ENCODE measurements around the gene CAMK2G. TPM values are rescaled to one million over a fixed set of nuclear protein-coding genes. Genes with fewer than 3 reads are reported as not detected.
A peak's percentile ranks its signal among the peaks of the same experiment; 100 is the strongest.

The CAMK2G gene
- polyA plus RNA-seq, 1 of the 3 experiments (the other 2 are of a cell fraction) = 41.4 TPM

- Histone ChIP-seq H3K36me3 (replicated peaks in 1 of 2; ENCODE audit: control insufficient read depth in 1 of 2, insufficient read depth in 2 of 2, low read length in 1 of 2) (no peaks in the 10 kb centered on the region), H3K4me3 (ENCODE audit: low read depth in 2 of 2, low read length in 1 of 2) (no peak overlapping the region), H3K27me3 (ENCODE audit: insufficient read depth) (no peaks in the 10 kb centered on the region), H3K27ac (ENCODE audit: low read depth in 2 of 2, low read length in 1 of 2) (peak overlapping the region in 1 of 2 experiments; percentile 41; a peak in 2 of 4 replicates), H3F3A (replicated peaks; ENCODE audit: insufficient read depth) (peaks cover 21% of the 10 kb centered on the region), H3K79me2 (ENCODE audit: insufficient read depth) (no peaks in the 10 kb centered on the region), H4K20me1 (ENCODE audit: insufficient read depth) (no peaks in the 10 kb centered on the region), H3K4me2 (no peak overlapping the region), H3K9me3 (no peaks in the 10 kb centered on the region), H3K9me2 (no peaks in the 10 kb centered on the region), H2AFZ (ENCODE audit: low read depth) (no peak overlapping the region), H3K4me1 (ENCODE audit: control insufficient read depth in 1 of 2, insufficient read depth in 2 of 2, low read depth in 1 of 2, low read length in 1 of 2) (peaks cover 0 to 8% of the 10 kb centered on the region in 2 experiments; a peak in 1 of 4 replicates), H3K9ac (no peak overlapping the region)
- 90% methylated on average over 5 of the region's 5 CpGs for WGBS (ENCODE audit: low lambda C conversion rate)
- ChIA-PET POLR2A (no interaction called here), CTCF (interaction anchor here (1.2 to 26.9 kb wide), 5 partner anchors 13 to 52 kb away, joined by 4 to 472 read pairs (median 5); no protein-coding TSS in a partner anchor)
- DNase-seq = no peak
- TF ChIP-seq, protein P1, sequence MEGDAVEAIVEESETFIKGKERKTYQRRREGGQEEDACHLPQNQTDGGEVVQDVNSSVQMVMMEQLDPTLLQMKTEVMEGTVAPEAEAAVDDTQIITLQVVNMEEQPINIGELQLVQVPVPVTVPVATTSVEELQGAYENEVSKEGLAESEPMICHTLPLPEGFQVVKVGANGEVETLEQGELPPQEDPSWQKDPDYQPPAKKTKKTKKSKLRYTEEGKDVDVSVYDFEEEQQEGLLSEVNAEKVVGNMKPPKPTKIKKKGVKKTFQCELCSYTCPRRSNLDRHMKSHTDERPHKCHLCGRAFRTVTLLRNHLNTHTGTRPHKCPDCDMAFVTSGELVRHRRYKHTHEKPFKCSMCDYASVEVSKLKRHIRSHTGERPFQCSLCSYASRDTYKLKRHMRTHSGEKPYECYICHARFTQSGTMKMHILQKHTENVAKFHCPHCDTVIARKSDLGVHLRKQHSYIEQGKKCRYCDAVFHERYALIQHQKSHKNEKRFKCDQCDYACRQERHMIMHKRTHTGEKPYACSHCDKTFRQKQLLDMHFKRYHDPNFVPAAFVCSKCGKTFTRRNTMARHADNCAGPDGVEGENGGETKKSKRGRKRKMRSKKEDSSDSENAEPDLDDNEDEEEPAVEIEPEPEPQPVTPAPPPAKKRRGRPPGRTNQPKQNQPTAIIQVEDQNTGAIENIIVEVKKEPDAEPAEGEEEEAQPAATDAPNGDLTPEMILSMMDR (IDR thresholded peaks at IDR 0.05) = no peak
- no peak for TF ChIP-seq FOXM1 (IDR thresholded peaks at IDR 0.05; ENCODE audit: low read depth)
- no peak for TF ChIP-seq RAD21 (IDR thresholded peaks at IDR 0.05; ENCODE audit: low read length)
- no peak for TF ChIP-seq USF2 (IDR thresholded peaks at IDR 0.05; ENCODE audit: borderline replicate concordance, low read depth, low read length)
- TF ChIP-seq RXRA (IDR thresholded peaks at IDR 0.05; ENCODE audit: borderline replicate concordance, low read depth) = no peak
- TF ChIP-seq ELF1 (IDR thresholded peaks at IDR 0.05) = no peak
These were observed 25.7 kb upstream of the CAMK2G start for GRCh38 chr10:73900064-73900463.

- 29% methylated on average over 4 of the region's 4 CpGs for WGBS (ENCODE audit: low lambda C conversion rate)
- CTCF ChIA-PET = interaction anchor here (1.0 to 26.9 kb wide), 5 partner anchors 12 to 51 kb away, joined by 3 to 472 read pairs (median 5); no protein-coding TSS in a partner anchor
- peaks cover 26% of the 10 kb centered on the region for H3F3A ChIP-seq (replicated peaks; ENCODE audit: insufficient read depth)
- peaks cover 0 to 8% of the 10 kb centered on the region in 2 experiments; a peak in 1 of 4 replicates for H3K4me1 ChIP-seq (ENCODE audit: control insufficient read depth in 1 of 2, insufficient read depth in 2 of 2, low read depth in 1 of 2, low read length in 1 of 2)
- no peaks in the 10 kb centered on the region for H3K36me3 ChIP-seq (replicated peaks in 1 of 2; ENCODE audit: control insufficient read depth in 1 of 2, insufficient read depth in 2 of 2, low read length in 1 of 2)
- POLR2A ChIA-PET = no interaction called here
- H3K27me3 ChIP-seq (ENCODE audit: insufficient read depth) = no peaks in the 10 kb centered on the region
- H3K9me2 ChIP-seq = no peaks in the 10 kb centered on the region
- no peaks in the 10 kb centered on the region for H3K9me3 ChIP-seq
- no peak for DNase-seq
- no peaks in the 10 kb centered on the region for H4K20me1 ChIP-seq (ENCODE audit: insufficient read depth)
- no peak overlapping the region for H2AFZ ChIP-seq (ENCODE audit: low read depth)
- peak overlapping the region in 1 of 2 experiments; percentile 41; a peak in 2 of 4 replicates for H3K27ac ChIP-seq (ENCODE audit: low read depth in 2 of 2, low read length in 1 of 2)
- no peak overlapping the region for H3K4me3 ChIP-seq (ENCODE audit: low read depth in 2 of 2, low read length in 1 of 2)
- H3K79me2 ChIP-seq (ENCODE audit: insufficient read depth) = no peaks in the 10 kb centered on the region
- no peak overlapping the region for H3K9ac ChIP-seq
- H3K4me2 ChIP-seq = peak overlapping the region; percentile 12; the same call in 1 of the 2 replicates
- TF ChIP-seq FOXM1 (IDR thresholded peaks at IDR 0.05; ENCODE audit: low read depth) = no peak
- no peak for TF ChIP-seq NRF1 (IDR thresholded peaks at IDR 0.05; ENCODE audit: low read depth, low read length)
- TF ChIP-seq MAX (IDR thresholded peaks at IDR 0.05; ENCODE audit: low read depth) = peak; percentile 76
- TF ChIP-seq, protein P2, sequence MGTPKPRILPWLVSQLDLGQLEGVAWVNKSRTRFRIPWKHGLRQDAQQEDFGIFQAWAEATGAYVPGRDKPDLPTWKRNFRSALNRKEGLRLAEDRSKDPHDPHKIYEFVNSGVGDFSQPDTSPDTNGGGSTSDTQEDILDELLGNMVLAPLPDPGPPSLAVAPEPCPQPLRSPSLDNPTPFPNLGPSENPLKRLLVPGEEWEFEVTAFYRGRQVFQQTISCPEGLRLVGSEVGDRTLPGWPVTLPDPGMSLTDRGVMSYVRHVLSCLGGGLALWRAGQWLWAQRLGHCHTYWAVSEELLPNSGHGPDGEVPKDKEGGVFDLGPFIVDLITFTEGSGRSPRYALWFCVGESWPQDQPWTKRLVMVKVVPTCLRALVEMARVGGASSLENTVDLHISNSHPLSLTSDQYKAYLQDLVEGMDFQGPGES (IDR thresholded peaks at IDR 0.05; ENCODE audit: low read depth, low read length) = no peak
- TF ChIP-seq, protein P3, sequence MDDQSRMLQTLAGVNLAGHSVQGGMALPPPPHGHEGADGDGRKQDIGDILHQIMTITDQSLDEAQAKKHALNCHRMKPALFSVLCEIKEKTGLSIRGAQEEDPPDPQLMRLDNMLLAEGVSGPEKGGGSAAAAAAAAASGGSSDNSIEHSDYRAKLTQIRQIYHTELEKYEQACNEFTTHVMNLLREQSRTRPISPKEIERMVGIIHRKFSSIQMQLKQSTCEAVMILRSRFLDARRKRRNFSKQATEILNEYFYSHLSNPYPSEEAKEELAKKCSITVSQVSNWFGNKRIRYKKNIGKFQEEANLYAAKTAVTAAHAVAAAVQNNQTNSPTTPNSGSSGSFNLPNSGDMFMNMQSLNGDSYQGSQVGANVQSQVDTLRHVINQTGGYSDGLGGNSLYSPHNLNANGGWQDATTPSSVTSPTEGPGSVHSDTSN (IDR thresholded peaks at IDR 0.05) = peak; percentile 75
- peak; percentile 76 for TF ChIP-seq TEAD4 (IDR thresholded peaks at IDR 0.05; ENCODE audit: borderline replicate concordance, insufficient read depth)
- no peak for TF ChIP-seq RCOR1 (IDR thresholded peaks at IDR 0.05; ENCODE audit: low read length)
- no peak for TF ChIP-seq USF1 (IDR thresholded peaks at IDR 0.05; ENCODE audit: borderline replicate concordance, low read depth)
- TF ChIP-seq EZH2phosphoT487 (IDR thresholded peaks at IDR 0.05; ENCODE audit: borderline replicate concordance, low read depth) = no peak
- TF ChIP-seq SIN3A (IDR thresholded peaks at IDR 0.05; ENCODE audit: borderline replicate concordance, low read depth, low read length) = no peak
- TF ChIP-seq SMC3 (IDR thresholded peaks at IDR 0.05; ENCODE audit: low read depth, low read length) = no peak
- peak; percentile 91 for TF ChIP-seq JUND (IDR thresholded peaks at IDR 0.05)
- TF ChIP-seq NFIC (IDR thresholded peaks at IDR 0.05; ENCODE audit: borderline replicate concordance) = peak; percentile 89
- TF ChIP-seq FOSL2 (IDR thresholded peaks at IDR 0.05; ENCODE audit: borderline replicate concordance, low read depth) = peak; percentile 96
- 0 out of 2 replicates have a peak, but pooled peaks have one; percentile 18 for TF ChIP-seq ZBTB33 (IDR thresholded peaks at IDR 0.05; ENCODE audit: borderline replicate concordance, low read depth)
These were observed 25.1 kb upstream of the CAMK2G start for GRCh38 chr10:73899423-73899822.
